Ovary (tissue), 9 donors: ENCODE measurements around the gene AFF4. TPM values are rescaled to one million over a fixed set of nuclear protein-coding genes. Genes with fewer than 3 reads are reported as not detected.
"Not testable (repeated sequence)": the region's sequence is repeated elsewhere in the genome, so short reads cannot be mapped to it uniquely, and the experiment has no call there.

ENCODE experiments used
- DNase-seq, 5 donors: peaks; one replicate each; pipeline ENCODE4 v3.0.0-alpha.2; 2019 to 2020
- H3K27ac ChIP-seq, 2 donors: fragments of 200-600 bp; one replicate each; pipeline versions ENCODE4 v1.5.1 to v1.8.0; 2019 to 2022
- H3K27me3 ChIP-seq: fragments of 200-600 bp; one replicate; pipeline ENCODE4 v1.8.0; 2022
- H3K36me3 ChIP-seq: fragments of 200-600 bp; sonication (generic); one replicate; pipeline ENCODE4 v1.5.1; 2019
- H3K4me1 ChIP-seq: one replicate; pipeline ENCODE4 v1.8.1; 2013; ENCODE audit warnings: mild to moderate bottlenecking, moderate library complexity; ENCODE audit not compliant: insufficient read depth
- H3K4me3 ChIP-seq: fragments of 200-600 bp; sonication (generic); one replicate; pipeline ENCODE4 v1.5.1; 2017
- H3K9me3 ChIP-seq, 2 donors: fragments of 200-600 bp in 1 of 2; sonication (generic) in 1 of 2; one replicate each; pipeline versions ENCODE4 v1.5.1 to v1.8.1; 2013 to 2019; ENCODE audit warnings: mild to moderate bottlenecking in 1 of 2, moderate library complexity in 1 of 2
- EP300 ChIP-seq: sonication (generic); formaldehyde crosslinking; IDR thresholded peaks from one replicate; pipeline ENCODE4 v1.6.1; 2017; ENCODE audit warnings: antibody characterized with exemption
- POLR2A ChIP-seq: fragments of 450-650 bp; IDR thresholded peaks from one replicate; pipeline ENCODE4 v1.6.1; 2017; ENCODE audit warnings: antibody characterized with exemption, mild to moderate bottlenecking, moderate library complexity
- WGBS, 3 donors: extraction: QIAGEN DNeasy Blood & Tissue Kit in 1 of 3; methylation state at CpG; one replicate each; pipeline versions ENCODE4 v1.1.5 to v1.1.7; 2013 to 2017; 5-methylcytosine and 5-hydroxymethylcytosine counted together
- intact Hi-C, 4 donors: fragments of 100-400 bp; cut with DNase I; formaldehyde crosslinking; loops; one replicate each; pipeline versions ENCODE4 v1.11.0 to v1.15.1; 2022 to 2023
- polyA plus RNA-seq, 2 donors: library from polyadenylated mRNA; stranded (reverse); fragments of 200-250 nt in 1 of 2; fragments of 350-450 nt in 1 of 2; fragmentation: Illumina TruSeq in 1 of 2; extraction: RNeasy Lipid Tissue Mini Kit (QIAGEN cat#74804) in 1 of 2; gene quantifications; one replicate each; pipeline ENCODE4 v1.2.3, GENCODE V29; 2013 to 2014
- total RNA-seq, 7 donors: library from RNA; depleted of rRNA in 2 of 7; stranded (reverse); fragments of >200 nt in 2 of 7; fragmentation: NEBNext Ultra II Directional in 3 of 7; extraction: Animal tissue kit (Norgen Biotek cat#: 25700) in 3 of 7; gene quantifications; one replicate each; pipeline versions ENCODE4 v1.1.0 to v1.2.4, GENCODE V29; 2016 to 2023
- TF ChIP-seq, protein P1 (sequence below), 3 donors: fragments of 450-650 bp in 2 of 3; fragments of 200-600 bp in 1 of 3; IDR thresholded peaks; one replicate each; pipeline versions ENCODE4 v1.5.1 to v1.8.0; 2016 to 2022; ENCODE audit warnings: antibody characterized with exemption in 3 of 3, mild to moderate bottlenecking in 1 of 3
- donor health status: DM: no; HTN: no; CAD: no; lungs with moderate emphysema.
- donor health status: DM: no; HTN: no; CAD: no.
- donor health status: Bipolar disorder and iron deficiency.
- donor health status: DM: yes; HTN: yes; CAD: no.
- donor health status: DM: no; HTN: no; CAD: no.
- donor health status: DM: yes; HTN: yes; CAD: no.

Gene AFF4
- total and polyA plus RNA-seq, 9 donors = 19.5 to 114 (median 70.5) TPM

DNA sequence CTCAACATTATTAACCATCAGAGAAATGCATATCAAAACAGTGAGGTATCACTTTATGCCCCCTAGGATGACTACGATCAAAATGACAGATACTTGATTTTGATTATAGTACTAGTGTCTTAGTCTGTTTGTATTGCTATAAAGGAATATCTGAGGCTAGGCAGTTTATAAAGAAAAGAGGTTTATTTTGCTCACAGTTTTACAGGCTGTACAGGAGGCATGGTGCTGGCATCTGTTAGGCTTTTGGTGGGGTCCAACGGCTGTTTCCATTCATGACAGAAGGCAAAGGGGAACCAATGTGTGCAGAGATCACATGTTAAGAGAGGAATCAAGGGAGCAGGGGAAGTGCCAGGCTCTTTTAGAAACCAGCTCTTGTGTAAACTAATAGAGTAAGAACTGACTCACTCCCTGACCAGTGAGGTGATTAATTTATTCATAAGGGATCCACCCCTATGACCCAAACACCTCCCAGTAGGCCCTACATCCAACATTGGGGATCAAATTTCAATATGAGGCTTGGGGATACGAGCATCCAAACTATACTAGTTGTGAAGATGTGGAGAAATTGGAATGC lies 16.0 kb upstream of the AFF4 start:
- Histone ChIP-seq H3K4me3 (no peak overlapping the region), H3K27ac (no peak overlapping the region), H3K9me3 (no peaks in the 10 kb centered on the region), H3K27me3 (no peaks in the 10 kb centered on the region), H3K4me1 (no peaks in the 10 kb centered on the region), H3K36me3 (no peaks in the 10 kb centered on the region)
- intact Hi-C loops = no loop called here
- 72 to 76% (median 76%) methylated on average over 3 of the region's 3 CpGs for WGBS, 3 donors
- TF ChIP-seq, protein P1, sequence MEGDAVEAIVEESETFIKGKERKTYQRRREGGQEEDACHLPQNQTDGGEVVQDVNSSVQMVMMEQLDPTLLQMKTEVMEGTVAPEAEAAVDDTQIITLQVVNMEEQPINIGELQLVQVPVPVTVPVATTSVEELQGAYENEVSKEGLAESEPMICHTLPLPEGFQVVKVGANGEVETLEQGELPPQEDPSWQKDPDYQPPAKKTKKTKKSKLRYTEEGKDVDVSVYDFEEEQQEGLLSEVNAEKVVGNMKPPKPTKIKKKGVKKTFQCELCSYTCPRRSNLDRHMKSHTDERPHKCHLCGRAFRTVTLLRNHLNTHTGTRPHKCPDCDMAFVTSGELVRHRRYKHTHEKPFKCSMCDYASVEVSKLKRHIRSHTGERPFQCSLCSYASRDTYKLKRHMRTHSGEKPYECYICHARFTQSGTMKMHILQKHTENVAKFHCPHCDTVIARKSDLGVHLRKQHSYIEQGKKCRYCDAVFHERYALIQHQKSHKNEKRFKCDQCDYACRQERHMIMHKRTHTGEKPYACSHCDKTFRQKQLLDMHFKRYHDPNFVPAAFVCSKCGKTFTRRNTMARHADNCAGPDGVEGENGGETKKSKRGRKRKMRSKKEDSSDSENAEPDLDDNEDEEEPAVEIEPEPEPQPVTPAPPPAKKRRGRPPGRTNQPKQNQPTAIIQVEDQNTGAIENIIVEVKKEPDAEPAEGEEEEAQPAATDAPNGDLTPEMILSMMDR (IDR thresholded peaks at IDR 0.05) = no peak
- no peak for TF ChIP-seq EP300
- TF ChIP-seq POLR2A = no peak
- DNase-seq = no peak

DNA sequence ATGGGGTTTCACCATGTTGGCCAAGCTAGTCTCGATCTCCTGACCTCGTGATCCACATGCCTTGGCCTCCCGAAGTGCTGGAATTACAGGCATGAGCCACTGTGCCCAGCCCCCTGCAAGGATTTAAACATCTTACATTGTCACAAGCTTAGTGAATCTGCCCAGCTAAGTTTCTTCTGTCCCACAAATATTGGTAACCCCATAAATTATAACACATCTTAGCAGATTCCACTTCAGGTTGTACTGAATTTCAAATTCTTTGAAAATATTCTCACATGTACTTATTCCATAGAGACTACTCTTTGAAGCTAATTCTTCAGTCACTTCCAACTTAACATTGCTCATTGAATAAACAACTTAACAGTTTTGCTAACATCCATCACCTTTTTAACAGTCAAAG lies 13.4 kb upstream of the AFF4 start:
- Histone ChIP-seq H3K27ac (no peak overlapping the region), H3K4me3 (no peak overlapping the region), H3K27me3 (no peaks in the 10 kb centered on the region), H3K36me3 (no peaks in the 10 kb centered on the region), H3K9me3 (no peaks in the 10 kb centered on the region), H3K4me1 (no peaks in the 10 kb centered on the region)
- no peak for TF ChIP-seq EP300
- DNase-seq = no peak
- intact Hi-C loops = no loop called here
- WGBS, 3 donors = 91 to 93% (median 92%) methylated on average over 3 of the region's 3 CpGs

- H3K27ac ChIP-seq, H3K36me3 ChIP-seq, H3K27me3 ChIP-seq, H3K4me3 ChIP-seq, H3K4me1 ChIP-seq, intact Hi-C loops, H3K9me3 ChIP-seq, DNase-seq: not testable (repeated sequence)
- WGBS, 3 donors = 87 to 91% (median 88%) methylated on average over 7 of the region's 7 CpGs
These were observed 9.0 kb upstream of the AFF4 start for GRCh38 chr5:132972436-132972828.

DNA sequence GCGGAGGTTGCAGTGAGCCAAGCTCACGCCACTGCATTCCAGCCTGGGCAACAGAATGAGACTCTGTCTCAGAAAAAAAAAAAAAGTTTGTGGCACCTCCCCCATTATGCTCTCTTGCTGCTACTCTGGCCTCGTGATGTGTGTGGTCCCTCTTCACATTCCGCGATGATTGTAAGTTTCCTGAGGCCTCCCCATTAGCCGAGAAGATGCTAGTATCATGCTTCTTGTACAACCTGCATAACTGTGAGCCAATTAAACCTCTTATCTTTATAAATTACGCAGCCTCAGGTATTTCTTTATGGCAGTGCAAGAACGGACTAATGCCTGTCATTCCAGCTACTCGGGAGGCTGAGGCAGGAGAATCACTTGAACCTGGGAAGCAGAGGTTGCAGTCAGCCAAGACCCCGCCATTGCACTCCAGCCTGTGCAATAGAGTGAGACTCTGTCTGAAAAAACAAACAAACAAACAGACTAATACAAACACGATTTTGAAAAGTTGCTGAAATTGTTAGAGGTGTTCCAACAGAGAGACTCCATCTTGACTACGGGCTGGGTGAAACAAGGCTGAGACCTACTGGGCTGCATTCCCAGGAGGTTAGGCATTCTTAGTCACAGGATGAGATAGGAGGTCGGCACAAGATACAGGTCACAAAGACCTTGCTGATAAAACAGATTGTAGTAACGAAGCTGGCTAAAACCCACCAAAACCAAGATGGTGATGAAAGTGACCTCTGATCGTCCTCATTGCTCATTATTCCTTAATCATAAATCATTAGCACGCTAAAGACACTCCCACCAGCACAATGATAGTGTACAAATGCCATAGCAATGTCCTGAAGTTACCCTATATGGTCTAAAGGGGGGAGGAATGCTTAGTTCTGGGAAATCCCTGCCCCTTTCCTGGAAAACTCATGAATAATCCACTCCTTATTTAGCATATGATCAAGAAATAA lies 8.3 kb upstream of the AFF4 start:
- intact Hi-C loops = no loop called here

GRCh38 chr5:132965120-132965519 lies 1.7 kb upstream of the AFF4 start:
- TF ChIP-seq POLR2A = no peak
- TF ChIP-seq, protein P1 (IDR thresholded peaks at IDR 0.05) = no peak
- TF ChIP-seq EP300 = no peak
- no peak for DNase-seq
- Histone ChIP-seq H3K4me1 (peaks cover 6% of the 10 kb centered on the region), H3K27ac (no peak overlapping the region), H3K36me3 (no peaks in the 10 kb centered on the region), H3K9me3 (no peaks in the 10 kb centered on the region), H3K27me3 (no peaks in the 10 kb centered on the region), H3K4me3 (no peak overlapping the region)
- 90 to 94% (median 92%) methylated on average over 4 of the region's 4 CpGs for WGBS, 3 donors
- intact Hi-C loops = no loop called here

More for the DNA sequence above, 8.3 kb upstream of the AFF4 start:
- Histone ChIP-seq H3K4me3 (no peak overlapping the region), H3K27ac (no peak overlapping the region), H3K27me3 (no peaks in the 10 kb centered on the region), H3K9me3 (no peaks in the 10 kb centered on the region), H3K4me1 (no peaks in the 10 kb centered on the region), H3K36me3 (no peaks in the 10 kb centered on the region)
- WGBS, 3 donors = 60 to 71% (median 66%) methylated on average over 16 of the region's 16 CpGs
- TF ChIP-seq, protein P1 (IDR thresholded peaks at IDR 0.05) = no peak
- no peak for DNase-seq
